AG09319 (cell line): ENCODE data around the gene LCOR.
A peak's percentile ranks its signal among the peaks of the same experiment; 100 is the strongest.

ENCODE experiments used
- DNase-seq: peaks from one replicate; pipeline ENCODE4 v3.0.0-alpha.2; 2010; ENCODE audit warnings: low read depth; ENCODE audit errors: extremely low read depth
- TF ChIP-seq, protein P1 (sequence below): IDR thresholded peaks from 2 replicates; pipeline ENCODE4 v1.5.1; 2011; ENCODE audit warnings: low read depth, mild to moderate bottlenecking, inconsistent platforms, low read length, moderate library complexity

The LCOR gene

DNA sequence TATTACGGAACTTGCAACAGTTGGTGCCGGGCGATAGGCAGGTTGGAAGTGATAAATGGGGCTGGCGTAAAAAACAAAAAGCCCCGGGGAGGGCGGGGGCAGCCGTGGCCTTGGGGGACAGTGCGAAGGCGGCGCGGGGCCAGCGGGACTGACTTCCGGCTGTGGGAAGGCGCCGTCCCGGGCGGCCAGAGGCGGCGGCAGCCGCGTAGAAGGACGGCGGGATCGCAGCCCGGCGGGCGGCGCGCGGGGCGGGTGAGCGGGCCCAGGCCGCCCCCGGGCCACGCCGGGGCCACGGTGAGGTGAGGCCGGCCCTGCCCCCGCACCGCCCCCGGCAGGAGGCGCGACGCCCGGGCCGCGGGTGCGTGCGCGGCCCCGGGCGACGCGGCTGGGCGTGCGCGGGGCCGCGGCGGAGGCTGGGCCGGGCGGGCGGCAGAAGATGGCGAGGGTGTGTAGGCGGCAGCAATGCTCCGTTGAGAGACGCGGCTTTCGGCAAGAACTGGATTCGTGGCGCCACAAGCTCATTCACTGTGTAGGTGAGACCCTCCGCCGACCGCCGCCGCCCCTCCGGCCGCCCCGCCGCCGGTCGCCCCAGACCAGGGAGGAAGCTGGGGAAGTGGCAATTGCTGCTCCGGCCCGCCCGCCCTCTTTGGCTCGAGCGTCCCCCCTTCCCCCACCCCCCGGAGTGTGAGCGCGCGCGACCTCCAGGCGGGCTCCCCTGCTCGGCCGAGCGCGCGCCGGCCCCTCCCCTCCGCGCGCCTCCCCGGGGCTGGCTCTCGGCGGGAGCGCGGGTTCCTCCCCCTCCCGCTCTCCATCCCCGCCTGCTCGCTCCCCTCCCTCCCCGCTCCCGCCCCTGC lies at the start of gene LCOR:
Gene LCOR (plus strand): TSS at position 432 of the 854 bp plus-strand sequence. CDS start 116,760 bp downstream, outside the sequence.
- TF ChIP-seq, protein P1, sequence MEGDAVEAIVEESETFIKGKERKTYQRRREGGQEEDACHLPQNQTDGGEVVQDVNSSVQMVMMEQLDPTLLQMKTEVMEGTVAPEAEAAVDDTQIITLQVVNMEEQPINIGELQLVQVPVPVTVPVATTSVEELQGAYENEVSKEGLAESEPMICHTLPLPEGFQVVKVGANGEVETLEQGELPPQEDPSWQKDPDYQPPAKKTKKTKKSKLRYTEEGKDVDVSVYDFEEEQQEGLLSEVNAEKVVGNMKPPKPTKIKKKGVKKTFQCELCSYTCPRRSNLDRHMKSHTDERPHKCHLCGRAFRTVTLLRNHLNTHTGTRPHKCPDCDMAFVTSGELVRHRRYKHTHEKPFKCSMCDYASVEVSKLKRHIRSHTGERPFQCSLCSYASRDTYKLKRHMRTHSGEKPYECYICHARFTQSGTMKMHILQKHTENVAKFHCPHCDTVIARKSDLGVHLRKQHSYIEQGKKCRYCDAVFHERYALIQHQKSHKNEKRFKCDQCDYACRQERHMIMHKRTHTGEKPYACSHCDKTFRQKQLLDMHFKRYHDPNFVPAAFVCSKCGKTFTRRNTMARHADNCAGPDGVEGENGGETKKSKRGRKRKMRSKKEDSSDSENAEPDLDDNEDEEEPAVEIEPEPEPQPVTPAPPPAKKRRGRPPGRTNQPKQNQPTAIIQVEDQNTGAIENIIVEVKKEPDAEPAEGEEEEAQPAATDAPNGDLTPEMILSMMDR, result no peak
- DNase-seq, result peak; percentile 68

DNA sequence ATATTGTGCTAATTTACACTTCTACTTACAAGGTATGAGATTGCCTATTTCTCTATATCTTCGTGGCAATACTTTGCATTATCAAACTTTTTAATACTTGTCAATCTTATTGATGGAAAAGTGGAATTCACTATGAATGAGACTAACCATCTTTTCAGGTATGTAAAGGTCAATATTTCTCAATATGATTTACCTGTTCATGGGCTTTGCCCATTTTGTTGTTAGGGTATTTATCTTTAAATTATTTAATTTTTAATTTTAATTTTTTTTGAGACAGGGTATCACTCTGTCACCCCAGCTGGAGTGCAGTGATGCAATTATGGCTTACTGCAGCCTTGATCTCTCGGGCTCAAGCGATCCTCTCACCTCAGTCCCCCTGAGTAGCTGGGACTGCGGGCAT lies 47.8 kb upstream of the LCOR start:
- DNase-seq, result no peak
- TF ChIP-seq, protein P1, result no peak

DNA sequence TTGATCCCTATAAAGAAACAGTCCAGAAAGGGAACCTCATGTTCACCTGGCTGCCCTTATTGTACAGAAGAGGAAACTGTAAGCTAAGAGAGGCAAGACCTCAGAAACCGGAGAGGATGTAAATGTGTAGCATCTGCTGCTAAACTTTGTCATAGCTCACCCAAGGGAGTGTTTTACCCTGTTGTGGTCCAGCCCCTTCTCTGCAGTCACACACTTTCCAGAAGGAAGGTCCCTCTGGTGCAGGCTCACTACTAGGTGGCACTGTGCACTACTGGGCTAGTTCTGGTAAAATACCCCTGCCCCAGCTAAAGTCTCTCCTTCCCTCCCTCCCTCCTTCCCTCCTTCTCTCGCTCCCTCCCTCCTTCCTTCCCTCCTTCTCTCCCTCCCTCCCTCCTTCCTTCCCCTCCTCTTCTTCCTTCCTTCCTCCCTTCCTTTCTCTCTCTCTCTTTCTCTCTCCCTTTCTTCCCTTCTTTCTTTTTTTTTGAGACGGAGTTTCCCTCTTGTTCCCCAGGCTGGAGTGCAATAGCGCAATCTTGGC lies 42.5 kb upstream of the LCOR start:
- no peak for DNase-seq
- TF ChIP-seq, protein P1, result no peak

DNA sequence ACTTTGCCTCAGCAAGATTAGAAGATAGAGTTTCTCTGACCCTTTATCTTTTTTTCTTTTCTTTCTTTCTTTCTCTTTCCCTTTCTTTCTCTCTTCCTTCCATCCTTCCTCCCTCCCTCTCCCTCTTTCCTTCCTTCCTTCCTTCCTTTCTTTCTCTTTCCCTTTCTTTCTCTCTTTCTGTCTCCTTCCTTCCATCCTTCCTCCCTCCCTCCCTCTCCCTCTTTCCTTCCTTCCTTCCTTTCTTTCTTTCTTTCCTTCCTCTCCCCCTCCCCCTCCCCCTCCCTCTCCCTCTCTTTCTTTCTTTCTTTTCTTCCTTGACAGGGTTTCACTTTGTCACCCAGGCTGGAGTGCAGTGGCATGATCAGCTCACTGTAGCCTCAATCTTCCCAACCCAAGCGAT lies 40.2 kb upstream of the LCOR start:
- no peak for DNase-seq

DNA sequence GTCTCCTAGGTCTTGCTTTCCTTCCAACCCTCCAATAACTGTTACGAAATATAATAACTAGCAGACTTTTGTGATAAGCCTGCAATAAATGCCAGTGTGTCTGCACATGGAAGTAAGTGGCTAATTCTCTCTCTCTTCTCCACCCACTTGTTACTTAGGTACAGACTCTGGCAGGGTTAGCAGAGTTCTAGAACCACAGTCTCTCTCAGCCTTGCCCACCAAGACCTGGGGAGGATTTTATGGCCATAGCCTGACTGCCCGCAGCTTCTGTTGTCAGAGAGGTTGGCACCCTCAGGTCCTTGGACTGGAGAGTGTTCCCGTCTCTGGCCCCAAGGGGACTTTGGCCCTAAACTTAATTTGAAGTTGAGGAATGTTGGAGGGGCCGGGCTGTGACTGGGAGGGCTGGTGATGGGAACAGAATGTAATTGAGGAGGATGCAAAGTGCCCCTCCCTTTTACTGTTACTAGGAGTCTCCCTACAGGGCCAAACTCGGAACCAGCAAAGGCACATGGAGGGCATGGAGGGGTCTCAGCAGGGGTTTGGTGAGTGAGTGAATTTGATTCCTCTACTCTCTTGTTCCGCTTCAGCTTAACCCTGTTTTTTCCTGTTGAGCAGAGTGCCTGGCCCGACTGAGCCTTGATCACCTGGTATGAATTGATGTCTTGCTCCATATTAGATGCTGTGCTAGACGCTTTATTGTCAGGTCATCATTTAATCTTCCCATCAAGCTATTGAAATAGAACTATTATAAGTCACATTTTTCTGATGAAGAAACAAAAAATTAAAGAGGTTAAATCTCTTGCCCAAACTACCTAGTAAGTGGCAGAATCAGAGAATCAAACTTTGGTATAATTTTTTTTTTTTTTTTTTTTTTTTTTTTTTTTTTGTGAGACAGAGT lies 37.0 kb upstream of the LCOR start:
- TF ChIP-seq, protein P1, result no peak
- no peak for DNase-seq

More for the DNA sequence above, 40.2 kb upstream of the LCOR start:
- TF ChIP-seq, protein P1, result no peak

DNA sequence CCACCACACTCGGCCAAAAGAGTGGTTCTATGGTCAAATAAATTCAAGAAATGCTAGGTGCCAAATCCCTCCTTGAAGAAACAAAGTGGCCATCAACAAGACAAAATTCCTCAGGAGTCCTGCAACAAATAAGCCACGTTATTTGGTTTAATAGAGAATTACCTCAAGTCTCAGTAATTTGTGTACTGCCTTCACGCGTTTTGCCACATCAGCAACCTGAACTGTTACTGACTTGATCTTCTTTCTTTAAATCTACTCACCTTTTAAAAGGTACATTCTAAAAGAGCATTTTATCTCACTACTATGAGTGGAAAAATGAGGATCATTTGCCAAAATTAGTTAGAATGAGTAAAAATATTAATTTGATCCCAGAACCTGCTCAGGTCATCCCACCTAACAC lies 34.6 kb upstream of the LCOR start:
- TF ChIP-seq, protein P1, result no peak
- no peak for DNase-seq
